Breast epithelium (tissue), 4 donors: ENCODE results near the gene IRF2. TPM values are rescaled to one million over a fixed set of nuclear protein-coding genes. Genes with fewer than 3 reads are reported as not detected.
"Not testable (repeated sequence)": the region's sequence is repeated elsewhere in the genome, so short reads cannot be mapped to it uniquely, and the experiment has no call there.

Experiments used
- DNase-seq, 2 donors: peaks; one replicate each; pipeline ENCODE4 v3.0.0-alpha.2; 2019; ENCODE audit warnings: low spot score in 2 of 2
- H3K27ac ChIP-seq, 2 donors: fragments of 200-600 bp; sonication (generic) in 1 of 2; one replicate each; pipeline ENCODE4 v1.5.1; 2016 to 2019; ENCODE audit warnings: mild to moderate bottlenecking in 1 of 2
- H3K27me3 ChIP-seq, 2 donors: fragments of 200-600 bp; sonication (generic) in 1 of 2; one replicate each; pipeline versions ENCODE4 v1.5.1 to v1.6.0; 2017 to 2019; ENCODE audit warnings: control low read depth in 1 of 2, mild to moderate bottlenecking in 1 of 2
- H3K36me3 ChIP-seq: fragments of 200-600 bp; one replicate; pipeline ENCODE4 v1.5.1; 2019
- H3K4me1 ChIP-seq, 2 donors: fragments of 200-600 bp; sonication (generic); one replicate each; pipeline ENCODE4 v1.5.1; 2016 to 2019; ENCODE audit warnings: control low read depth in 1 of 2
- H3K4me3 ChIP-seq, 3 donors: fragments of 200-600 bp; sonication (generic); 1 replicate in 2 of 3; 2 replicates in 1 of 3; pipeline ENCODE4 v1.5.1; 2016 to 2019; ENCODE audit warnings: mild to moderate bottlenecking in 3 of 3, moderate library complexity in 2 of 3
- H3K9me3 ChIP-seq, 2 donors: fragments of 200-600 bp; sonication (generic) in 1 of 2; one replicate each; pipeline ENCODE4 v1.5.1; 2016 to 2019; ENCODE audit warnings: control low read depth in 1 of 2
- POLR2A ChIP-seq: fragments of 450-650 bp; IDR thresholded peaks from one replicate; pipeline ENCODE4 v1.6.1; 2016; ENCODE audit warnings: antibody characterized with exemption, mild to moderate bottlenecking, moderate library complexity
- POLR2AphosphoS5 ChIP-seq, 3 donors: sonication (generic); formaldehyde crosslinking; IDR thresholded peaks; one replicate each; pipeline ENCODE4 v1.6.1; 2017; ENCODE audit warnings: antibody characterized with exemption in 3 of 3
- intact Hi-C: fragments of 100-400 bp; cut with DNase I; formaldehyde crosslinking; loops from one replicate; pipeline ENCODE4 v1.15.1; 2023; ENCODE audit warnings: low total_unique reads
- total RNA-seq, 3 donors: library from RNA; depleted of rRNA; stranded (reverse); fragments of >200 nt; gene quantifications; one replicate each; pipeline ENCODE4 v1.1.0, GENCODE V29; 2016
- TF ChIP-seq, protein P1 (sequence below), 3 donors: fragments of 450-650 bp; IDR thresholded peaks; one replicate each; pipeline ENCODE4 v1.5.1; 2016 to 2017; ENCODE audit warnings: antibody characterized with exemption in 3 of 3, mild to moderate bottlenecking in 3 of 3, moderate library complexity in 3 of 3

Gene IRF2
- total RNA-seq, 3 donors from 2014 or later = 27.4 to 57.8 (median 36.4) TPM

DNA sequence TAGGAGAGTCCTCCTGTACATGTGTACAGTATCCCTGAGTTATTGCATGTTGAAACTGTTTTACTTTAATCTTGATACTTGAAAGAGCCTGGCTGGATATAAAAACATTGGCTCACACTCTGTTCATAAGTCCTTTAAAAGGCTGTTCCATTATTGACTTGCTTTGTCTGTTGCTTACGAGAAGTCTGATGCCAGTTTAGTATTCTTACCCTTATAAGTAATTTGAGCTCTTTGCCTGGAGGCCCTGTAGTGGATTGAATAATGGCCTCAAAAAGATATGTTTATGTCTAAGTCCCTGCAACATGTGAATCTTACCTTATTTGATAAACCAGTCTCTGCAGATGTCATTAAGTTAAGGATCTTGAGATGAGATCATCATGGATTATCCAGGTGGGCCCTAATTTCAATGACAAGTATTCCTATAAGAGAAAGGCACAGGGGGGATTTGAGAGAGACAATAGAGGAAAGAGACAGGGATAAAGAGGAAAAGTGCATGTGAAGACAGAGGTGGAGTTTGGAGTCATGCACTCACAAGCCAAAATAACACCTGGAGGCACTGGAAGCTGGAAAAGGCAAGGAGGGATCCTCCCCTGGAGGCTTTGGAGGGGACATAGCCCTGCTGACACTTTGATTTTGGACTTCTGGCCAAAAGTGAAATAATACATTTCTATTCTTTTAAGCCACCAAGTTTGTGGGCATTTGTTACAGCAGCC is 98.1 kb downstream of the IRF2 start:
- TF ChIP-seq POLR2A (no peak), POLR2AphosphoS5 (IDR thresholded peaks at IDR 0.05) (no peak)
- TF ChIP-seq, protein P1, sequence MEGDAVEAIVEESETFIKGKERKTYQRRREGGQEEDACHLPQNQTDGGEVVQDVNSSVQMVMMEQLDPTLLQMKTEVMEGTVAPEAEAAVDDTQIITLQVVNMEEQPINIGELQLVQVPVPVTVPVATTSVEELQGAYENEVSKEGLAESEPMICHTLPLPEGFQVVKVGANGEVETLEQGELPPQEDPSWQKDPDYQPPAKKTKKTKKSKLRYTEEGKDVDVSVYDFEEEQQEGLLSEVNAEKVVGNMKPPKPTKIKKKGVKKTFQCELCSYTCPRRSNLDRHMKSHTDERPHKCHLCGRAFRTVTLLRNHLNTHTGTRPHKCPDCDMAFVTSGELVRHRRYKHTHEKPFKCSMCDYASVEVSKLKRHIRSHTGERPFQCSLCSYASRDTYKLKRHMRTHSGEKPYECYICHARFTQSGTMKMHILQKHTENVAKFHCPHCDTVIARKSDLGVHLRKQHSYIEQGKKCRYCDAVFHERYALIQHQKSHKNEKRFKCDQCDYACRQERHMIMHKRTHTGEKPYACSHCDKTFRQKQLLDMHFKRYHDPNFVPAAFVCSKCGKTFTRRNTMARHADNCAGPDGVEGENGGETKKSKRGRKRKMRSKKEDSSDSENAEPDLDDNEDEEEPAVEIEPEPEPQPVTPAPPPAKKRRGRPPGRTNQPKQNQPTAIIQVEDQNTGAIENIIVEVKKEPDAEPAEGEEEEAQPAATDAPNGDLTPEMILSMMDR (IDR thresholded peaks at IDR 0.05) = no peak
- no peak overlapping the region for H3K4me3 ChIP-seq
- no peaks in the 10 kb centered on the region for H3K36me3 ChIP-seq
- H3K27me3 ChIP-seq = no peaks in the 10 kb centered on the region
- H3K27ac ChIP-seq = no peak overlapping the region
- no peaks in the 10 kb centered on the region for H3K9me3 ChIP-seq
- intact Hi-C loops = no loop called here
- H3K4me1 ChIP-seq = no peaks in the 10 kb centered on the region
- DNase-seq = no peak

DNA sequence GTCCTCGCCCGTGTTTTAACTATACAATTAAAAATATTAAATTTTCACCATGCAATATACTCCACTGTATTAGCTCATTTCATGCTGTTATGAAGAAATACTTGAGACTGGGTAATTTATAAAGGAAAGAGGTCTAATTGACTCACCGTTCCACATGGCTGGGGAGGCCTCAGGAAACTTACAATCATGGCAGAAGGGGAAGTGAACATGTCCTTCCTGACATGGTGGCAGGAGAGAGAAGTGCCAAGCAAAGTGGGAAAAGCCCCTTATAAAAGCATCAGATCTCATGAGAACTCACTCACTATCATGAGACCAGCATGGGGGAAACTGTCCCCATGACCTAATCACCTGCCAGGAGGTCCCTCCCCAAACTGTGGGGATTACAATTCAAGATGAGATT is 98.7 kb downstream of the IRF2 start:
- H3K9me3 ChIP-seq, H3K4me3 ChIP-seq, DNase-seq, H3K36me3 ChIP-seq, H3K4me1 ChIP-seq, H3K27me3 ChIP-seq, H3K27ac ChIP-seq, intact Hi-C loops: not testable (repeated sequence)

DNA sequence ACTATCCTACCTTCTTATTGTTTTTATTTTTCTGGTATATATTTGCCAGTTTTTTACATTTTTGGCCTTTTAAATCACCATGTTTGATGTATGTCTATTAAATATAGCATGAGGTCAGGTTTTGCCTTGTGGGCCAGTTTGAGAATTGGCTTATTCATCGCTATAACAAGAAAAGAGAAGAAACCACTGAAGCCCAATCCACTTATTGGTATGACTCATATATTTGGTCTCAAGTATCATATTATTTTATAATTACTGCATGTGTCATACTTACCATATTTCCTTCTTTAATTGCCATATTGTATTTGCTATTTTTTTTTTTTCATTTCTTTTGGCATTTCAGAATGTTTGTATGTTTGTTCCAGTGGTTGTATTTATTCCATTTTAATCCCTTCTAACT is 99.3 kb downstream of the IRF2 start:
- H3K9me3 ChIP-seq = no peaks in the 10 kb centered on the region
- no peak overlapping the region for H3K27ac ChIP-seq
- no peaks in the 10 kb centered on the region for H3K36me3 ChIP-seq
- no peak overlapping the region for H3K4me3 ChIP-seq
- DNase-seq = no peak
- TF ChIP-seq POLR2A (no peak), POLR2AphosphoS5 (IDR thresholded peaks at IDR 0.05) (no peak)
- TF ChIP-seq, protein P1 (IDR thresholded peaks at IDR 0.05) = no peak
- intact Hi-C loops = no loop called here
- H3K4me1 ChIP-seq = no peaks in the 10 kb centered on the region
- H3K27me3 ChIP-seq = no peaks in the 10 kb centered on the region

DNA sequence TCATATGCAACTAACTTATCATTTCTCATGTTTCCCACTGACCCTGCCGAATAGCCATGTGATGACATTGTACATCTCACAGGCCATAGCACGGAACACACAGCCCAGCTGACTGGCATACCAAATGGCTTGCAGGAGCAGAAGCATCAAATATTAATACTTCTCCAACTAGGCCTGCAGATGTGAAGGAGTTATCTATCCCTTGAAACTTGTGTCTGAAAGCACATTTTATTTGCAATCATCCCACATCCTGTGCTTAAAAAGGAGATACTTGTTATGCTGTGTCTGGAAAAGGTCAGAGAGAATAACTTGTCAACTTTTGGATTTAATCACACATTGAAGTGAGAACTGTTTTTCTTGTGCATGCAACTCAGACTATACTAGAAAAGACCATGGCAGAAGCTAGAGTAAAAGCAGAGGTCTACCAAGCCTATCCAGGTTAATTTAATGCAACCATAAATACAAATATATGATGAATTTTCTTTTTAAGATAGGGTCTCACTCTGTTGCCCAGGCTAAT is 100.4 kb downstream of the IRF2 start:
- TF ChIP-seq POLR2A (no peak), POLR2AphosphoS5 (IDR thresholded peaks at IDR 0.05) (no peak)
- TF ChIP-seq, protein P1 (IDR thresholded peaks at IDR 0.05) = no peak
- intact Hi-C loops = no loop called here
- Histone ChIP-seq H3K27ac (no peak overlapping the region), H3K4me1 (no peaks in the 10 kb centered on the region), H3K27me3 (no peaks in the 10 kb centered on the region), H3K4me3 (no peak overlapping the region), H3K9me3 (no peaks in the 10 kb centered on the region), H3K36me3 (no peaks in the 10 kb centered on the region)
- DNase-seq = no peak

DNA sequence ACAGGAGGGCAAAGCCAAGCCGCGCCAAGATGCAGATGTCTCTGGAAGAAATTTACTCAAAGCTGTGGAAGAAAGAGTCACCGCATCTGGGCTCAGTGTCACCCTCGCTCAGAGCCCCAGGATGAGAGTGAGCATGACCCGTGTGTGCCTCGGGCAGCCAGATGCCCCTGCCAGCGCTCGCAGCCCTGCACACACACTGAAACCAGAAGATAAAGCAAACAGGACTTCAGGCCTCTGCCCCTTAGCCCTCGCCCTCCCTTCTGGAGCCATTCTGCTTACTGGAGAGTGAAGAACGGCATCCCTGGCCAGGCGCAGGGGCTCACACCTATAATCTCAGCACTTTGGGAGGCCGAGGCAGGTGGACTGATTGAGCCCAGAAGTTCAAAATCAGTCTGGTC is 103.0 kb downstream of the IRF2 start:
- Histone ChIP-seq H3K4me1 (no peaks in the 10 kb centered on the region), H3K27me3 (no peaks in the 10 kb centered on the region), H3K36me3 (no peaks in the 10 kb centered on the region), H3K9me3 (no peaks in the 10 kb centered on the region), H3K4me3 (no peak overlapping the region), H3K27ac (no peak overlapping the region)
- TF ChIP-seq POLR2AphosphoS5 (IDR thresholded peaks at IDR 0.05) = no peak
- TF ChIP-seq POLR2A = no peak
- TF ChIP-seq, protein P1 (IDR thresholded peaks at IDR 0.05) = no peak
- intact Hi-C loops = no loop called here
- no peak for DNase-seq
